ENCODE data around the gene XCR1.

Gene XCR1

DNA sequence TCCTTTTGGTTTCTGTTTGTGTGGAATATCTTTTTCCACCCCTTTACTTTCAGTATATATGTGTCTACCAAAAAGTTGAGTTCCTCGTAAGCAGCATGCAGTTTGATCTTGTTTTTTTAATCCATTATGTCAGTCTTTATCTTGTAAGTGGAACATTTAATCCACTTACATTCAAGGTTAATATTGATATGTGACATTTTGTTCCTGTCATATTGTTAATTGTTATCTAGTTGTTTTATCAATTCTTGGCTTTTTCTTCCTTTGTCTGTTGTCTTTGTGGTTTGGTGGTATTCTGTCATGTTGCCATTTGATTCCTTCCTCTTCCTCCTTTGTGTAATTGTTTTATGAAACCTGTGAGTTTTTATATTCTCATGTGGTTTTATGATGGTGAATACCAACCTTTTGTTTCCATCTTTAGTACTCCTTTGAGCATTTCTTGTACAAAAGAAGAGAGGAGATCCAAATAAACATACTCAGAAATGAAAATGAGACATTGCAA, 43.4 kb upstream of the XCR1 start:
- no peak overlapping the region for H3K27ac ChIP-seq

DNA sequence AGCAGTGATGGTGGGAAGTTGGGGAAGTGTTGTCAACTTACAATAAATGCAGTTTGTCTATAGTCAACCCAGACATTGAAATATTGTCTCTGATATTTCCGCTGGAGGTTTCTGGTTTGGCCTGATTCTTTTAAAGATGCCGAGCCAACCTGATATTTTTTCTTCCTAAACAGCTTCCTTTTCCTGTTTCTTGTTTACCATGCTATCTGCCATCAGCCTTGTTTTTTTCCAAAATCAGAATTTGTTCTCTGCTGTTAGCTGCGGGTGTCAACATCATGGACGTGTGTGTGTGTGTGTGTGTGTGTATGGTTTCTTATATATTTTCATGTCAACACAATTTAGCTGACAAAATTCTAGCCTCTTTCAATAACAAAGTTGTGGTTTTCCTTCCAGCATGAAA, 41.2 kb upstream of the XCR1 start:
- H2AFZ ChIP-seq: no peak overlapping the region
- no peak overlapping the region for H3K27ac ChIP-seq
- H3K4me3 ChIP-seq (ENCODE audit: low read depth, low read length): no peak overlapping the region
- H3K9me3 ChIP-seq (ENCODE audit: control insufficient read depth, low read length): no peaks in the 10 kb centered on the region
- no peak overlapping the region for H3K9ac ChIP-seq
- TF ChIP-seq, protein P1, sequence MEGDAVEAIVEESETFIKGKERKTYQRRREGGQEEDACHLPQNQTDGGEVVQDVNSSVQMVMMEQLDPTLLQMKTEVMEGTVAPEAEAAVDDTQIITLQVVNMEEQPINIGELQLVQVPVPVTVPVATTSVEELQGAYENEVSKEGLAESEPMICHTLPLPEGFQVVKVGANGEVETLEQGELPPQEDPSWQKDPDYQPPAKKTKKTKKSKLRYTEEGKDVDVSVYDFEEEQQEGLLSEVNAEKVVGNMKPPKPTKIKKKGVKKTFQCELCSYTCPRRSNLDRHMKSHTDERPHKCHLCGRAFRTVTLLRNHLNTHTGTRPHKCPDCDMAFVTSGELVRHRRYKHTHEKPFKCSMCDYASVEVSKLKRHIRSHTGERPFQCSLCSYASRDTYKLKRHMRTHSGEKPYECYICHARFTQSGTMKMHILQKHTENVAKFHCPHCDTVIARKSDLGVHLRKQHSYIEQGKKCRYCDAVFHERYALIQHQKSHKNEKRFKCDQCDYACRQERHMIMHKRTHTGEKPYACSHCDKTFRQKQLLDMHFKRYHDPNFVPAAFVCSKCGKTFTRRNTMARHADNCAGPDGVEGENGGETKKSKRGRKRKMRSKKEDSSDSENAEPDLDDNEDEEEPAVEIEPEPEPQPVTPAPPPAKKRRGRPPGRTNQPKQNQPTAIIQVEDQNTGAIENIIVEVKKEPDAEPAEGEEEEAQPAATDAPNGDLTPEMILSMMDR (IDR thresholded peaks at IDR 0.05): no peak
- no peaks in the 10 kb centered on the region for H3K36me3 ChIP-seq (ENCODE audit: control insufficient read depth, insufficient read depth, low read length)
- H3K27me3 ChIP-seq (ENCODE audit: control insufficient read depth, insufficient read depth, low read length): no peaks in the 10 kb centered on the region
- H3K79me2 ChIP-seq: no peaks in the 10 kb centered on the region
- H3K4me1 ChIP-seq: no peaks in the 10 kb centered on the region
- no peak overlapping the region for H3K4me2 ChIP-seq (ENCODE audit: low read length)

More for the DNA sequence above, 43.4 kb upstream of the XCR1 start:
- H3K4me1 ChIP-seq: no peaks in the 10 kb centered on the region
- no peak overlapping the region for H3K4me2 ChIP-seq (ENCODE audit: low read length)
- H3K4me3 ChIP-seq (ENCODE audit: low read depth, low read length): no peak overlapping the region
- no peaks in the 10 kb centered on the region for H3K9me3 ChIP-seq (ENCODE audit: control insufficient read depth, low read length)
- no peaks in the 10 kb centered on the region for H3K79me2 ChIP-seq
- no peak overlapping the region for H2AFZ ChIP-seq
- H3K9ac ChIP-seq: no peak overlapping the region
- H3K36me3 ChIP-seq (ENCODE audit: control insufficient read depth, insufficient read depth, low read length): no peaks in the 10 kb centered on the region
- TF ChIP-seq, protein P1 (IDR thresholded peaks at IDR 0.05): no peak
- H3K27me3 ChIP-seq (ENCODE audit: control insufficient read depth, insufficient read depth, low read length): no peaks in the 10 kb centered on the region

DNA sequence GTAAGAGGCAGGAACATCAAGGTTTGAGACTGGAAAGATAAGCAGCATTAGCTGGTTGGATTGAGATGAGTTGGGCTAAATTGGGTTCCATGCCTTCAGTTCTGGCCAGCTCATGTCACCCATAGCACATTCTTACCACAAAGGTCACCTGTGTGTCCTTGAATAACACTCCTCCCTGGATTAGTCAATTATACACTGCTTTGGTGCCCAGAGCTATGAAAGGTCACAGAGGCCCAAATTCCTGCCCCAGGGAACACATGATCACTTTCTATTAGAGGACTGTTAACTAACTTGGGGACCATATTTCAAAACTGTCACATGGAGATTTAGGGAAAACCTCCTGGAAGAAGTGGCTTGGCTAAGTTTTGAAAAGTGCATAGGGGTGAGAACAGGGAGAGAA, 40.1 kb upstream of the XCR1 start:
- Histone ChIP-seq H3K27ac (no peak overlapping the region), H3K4me3 (ENCODE audit: low read depth, low read length) (no peak overlapping the region), H3K4me1 (no peaks in the 10 kb centered on the region), H3K79me2 (no peaks in the 10 kb centered on the region), H3K36me3 (ENCODE audit: control insufficient read depth, insufficient read depth, low read length) (no peaks in the 10 kb centered on the region), H2AFZ (no peak overlapping the region), H3K27me3 (ENCODE audit: control insufficient read depth, insufficient read depth, low read length) (no peaks in the 10 kb centered on the region), H3K9me3 (ENCODE audit: control insufficient read depth, low read length) (no peaks in the 10 kb centered on the region), H3K9ac (no peak overlapping the region), H3K4me2 (ENCODE audit: low read length) (no peak overlapping the region)
- TF ChIP-seq, protein P1 (IDR thresholded peaks at IDR 0.05): no peak

DNA sequence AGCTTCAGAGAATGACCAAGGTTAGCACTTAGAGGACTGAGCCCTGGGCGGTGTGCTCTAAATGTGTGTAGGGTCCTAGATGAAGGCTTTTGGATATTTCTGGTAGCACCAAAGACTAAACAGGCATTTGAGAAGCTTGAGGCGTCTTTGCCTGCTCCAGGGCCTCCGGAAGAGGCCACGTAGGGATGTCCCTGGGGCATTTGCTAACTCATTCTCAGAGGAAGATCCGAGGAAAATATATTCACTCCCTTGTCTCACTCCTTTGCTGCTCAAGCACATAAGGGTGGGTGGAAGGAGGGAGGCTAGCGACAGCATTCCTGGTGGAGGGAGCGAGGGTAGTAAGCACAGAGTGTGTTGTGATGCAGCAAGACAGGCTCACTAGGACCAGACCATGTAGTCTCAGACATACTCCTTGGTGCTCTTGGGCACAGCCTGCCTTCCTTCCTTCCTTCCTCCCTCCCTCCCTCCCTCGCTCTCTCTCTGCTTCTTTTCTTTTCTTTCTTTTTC, 38.5 kb upstream of the XCR1 start:
- no peaks in the 10 kb centered on the region for H3K27me3 ChIP-seq (ENCODE audit: control insufficient read depth, insufficient read depth, low read length)
- H3K9me3 ChIP-seq (ENCODE audit: control insufficient read depth, low read length): no peaks in the 10 kb centered on the region
- no peak overlapping the region for H3K4me2 ChIP-seq (ENCODE audit: low read length)
- no peak overlapping the region for H3K27ac ChIP-seq
- H3K4me3 ChIP-seq (ENCODE audit: low read depth, low read length): no peak overlapping the region
- H3K79me2 ChIP-seq: no peaks in the 10 kb centered on the region
- H3K9ac ChIP-seq: no peak overlapping the region
- TF ChIP-seq, protein P1 (IDR thresholded peaks at IDR 0.05): no peak
- H3K4me1 ChIP-seq: no peaks in the 10 kb centered on the region
- H2AFZ ChIP-seq: no peak overlapping the region
- H3K36me3 ChIP-seq (ENCODE audit: control insufficient read depth, insufficient read depth, low read length): no peaks in the 10 kb centered on the region

DNA sequence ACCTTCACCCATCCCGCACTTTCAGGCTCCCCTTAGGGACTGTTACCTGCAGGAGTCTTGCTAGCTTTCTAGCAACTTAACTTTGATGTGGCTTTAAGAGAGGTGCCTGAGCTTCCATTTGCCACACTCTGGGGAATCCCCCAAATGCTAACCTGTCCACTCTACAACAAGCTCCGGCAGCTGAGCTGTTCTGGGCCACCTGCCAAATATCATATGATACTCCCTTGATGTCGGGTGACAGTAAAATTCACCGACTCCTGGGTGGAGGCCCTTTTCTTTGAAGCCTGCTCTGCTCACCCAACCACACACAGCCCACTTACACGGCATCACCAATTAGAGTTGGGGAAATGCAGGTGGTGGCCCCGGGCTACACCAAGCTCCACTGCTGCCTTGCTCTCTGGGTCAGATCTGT, 38.0 kb upstream of the XCR1 start:
- H3K79me2 ChIP-seq: no peaks in the 10 kb centered on the region
- H3K27ac ChIP-seq: no peak overlapping the region
- no peak overlapping the region for H2AFZ ChIP-seq
- no peak overlapping the region for H3K4me2 ChIP-seq (ENCODE audit: low read length)
- TF ChIP-seq, protein P1 (IDR thresholded peaks at IDR 0.05): no peak
- H3K9me3 ChIP-seq (ENCODE audit: control insufficient read depth, low read length): no peaks in the 10 kb centered on the region
- no peak overlapping the region for H3K4me3 ChIP-seq (ENCODE audit: low read depth, low read length)
- no peaks in the 10 kb centered on the region for H3K27me3 ChIP-seq (ENCODE audit: control insufficient read depth, insufficient read depth, low read length)
- H3K36me3 ChIP-seq (ENCODE audit: control insufficient read depth, insufficient read depth, low read length): no peaks in the 10 kb centered on the region
- H3K9ac ChIP-seq: no peak overlapping the region
- H3K4me1 ChIP-seq: no peaks in the 10 kb centered on the region
